Measurements from ENCODE around the gene ZFP92. TPM values are rescaled to one million over a fixed set of nuclear protein-coding genes. Genes with fewer than 3 reads are reported as not detected.
"Not testable (repeated sequence)": the region's sequence is repeated elsewhere in the genome, so short reads cannot be mapped to it uniquely, and the experiment has no call there.

Gene ZFP92
- polyA plus RNA-seq, 3 donors from 2014 or later: 0.19 to 0.45 TPM; not detected in 1

DNA sequence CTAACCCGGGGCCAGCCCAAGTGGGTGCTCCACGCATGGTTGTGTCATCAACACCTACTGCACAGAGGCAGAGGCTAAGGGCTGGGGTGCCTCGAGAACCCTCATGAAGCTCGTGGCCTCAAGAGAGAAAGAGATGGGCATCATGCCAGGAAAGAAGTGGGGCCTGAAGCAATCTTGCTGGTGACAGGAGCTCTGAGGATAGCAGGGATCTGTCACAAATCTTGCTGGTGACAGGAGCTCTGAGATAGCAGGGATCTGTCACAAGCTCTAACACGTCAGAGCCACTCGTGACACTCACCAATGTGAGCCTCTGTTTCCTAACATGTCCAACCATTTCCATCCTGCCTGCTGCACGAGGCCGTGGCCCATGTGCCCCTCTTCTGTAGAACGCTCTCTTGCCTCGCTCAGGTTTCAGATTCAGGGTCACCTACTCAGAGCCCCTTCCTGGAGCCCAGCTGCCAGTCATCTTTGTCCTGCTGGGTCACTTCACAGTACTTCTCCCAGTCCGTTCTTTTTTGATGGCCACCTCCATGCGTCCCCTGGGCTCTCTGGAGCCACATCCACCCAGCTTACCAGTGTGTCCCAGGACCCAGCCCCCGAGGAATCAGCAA lies 31.2 kb upstream of the ZFP92 start:
- Mint-ChIP-seq H3K27ac (no peak overlapping the region), H3K4me1 (peaks cover 0 to 2% of the 10 kb centered on the region in 2 donors), H3K27me3 (ENCODE audit: low read depth in 3 of 3) (peaks cover 0 to 8% (median 3%) of the 10 kb centered on the region in 3 donors), H3K36me3 (no peaks in the 10 kb centered on the region), H3K9me3 (no peaks in the 10 kb centered on the region), H3K4me3 (no peak overlapping the region)
- DNase-seq: no peak

GRCh38 chrX:153380691-153381090 lies 30.6 kb upstream of the ZFP92 start:
- DNase-seq: no peak
- Mint-ChIP-seq H3K4me1 (peaks cover 0 to 2% of the 10 kb centered on the region in 2 donors), H3K27me3 (ENCODE audit: low read depth in 3 of 3) (peaks cover 0 to 8% (median 3%) of the 10 kb centered on the region in 3 donors), H3K4me3 (no peak overlapping the region), H3K36me3 (no peaks in the 10 kb centered on the region), H3K9me3 (no peaks in the 10 kb centered on the region), H3K27ac (no peak overlapping the region)

DNA sequence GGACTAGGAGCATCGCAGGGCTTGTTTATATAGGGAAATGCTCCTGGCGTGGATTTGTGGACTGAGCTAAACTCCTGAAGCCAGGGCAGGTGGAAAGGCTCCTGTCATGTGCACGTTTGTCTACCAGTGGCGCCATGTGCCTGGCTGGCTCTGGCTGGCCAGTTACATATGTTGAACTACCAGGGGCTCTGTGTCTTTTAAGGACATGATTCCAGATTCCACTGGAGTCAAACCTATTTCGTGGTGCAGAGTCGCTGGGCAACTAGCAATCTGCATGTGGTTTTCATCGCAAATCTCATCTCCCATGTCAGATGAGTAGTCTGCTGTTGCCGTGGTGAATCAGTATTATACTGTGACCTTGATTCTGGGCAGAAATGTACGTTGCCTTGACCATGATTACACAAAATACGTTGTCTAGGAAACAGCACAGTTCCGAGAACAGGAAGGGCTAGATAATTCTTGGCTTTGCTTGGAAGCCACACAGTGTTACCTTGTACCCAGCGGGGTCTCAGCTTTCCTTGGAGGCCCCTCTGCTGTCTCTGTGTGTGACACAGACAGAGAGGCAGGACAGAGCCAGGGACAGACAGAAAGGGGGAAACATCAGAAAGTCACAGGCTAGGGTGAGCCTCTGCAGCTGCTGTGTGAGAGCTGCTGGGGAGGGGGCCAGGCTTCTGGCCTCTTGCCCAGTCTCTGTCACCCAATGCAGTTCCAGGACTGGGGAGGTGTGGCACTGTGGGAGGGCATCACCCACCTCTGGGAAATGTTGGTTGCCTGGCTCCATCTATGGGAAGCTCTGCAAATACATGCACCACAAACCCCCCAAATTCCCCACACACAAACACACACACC lies 29.4 kb upstream of the ZFP92 start:
- Mint-ChIP-seq H3K9me3 (no peaks in the 10 kb centered on the region), H3K27me3 (ENCODE audit: low read depth in 3 of 3) (peaks cover 0 to 8% (median 2%) of the 10 kb centered on the region in 3 donors), H3K4me1 (peaks cover 0 to 2% of the 10 kb centered on the region in 2 donors), H3K4me3 (no peak overlapping the region), H3K36me3 (no peaks in the 10 kb centered on the region), H3K27ac (no peak overlapping the region)
- DNase-seq: peak in 2 of 3 donors; percentile 3

DNA sequence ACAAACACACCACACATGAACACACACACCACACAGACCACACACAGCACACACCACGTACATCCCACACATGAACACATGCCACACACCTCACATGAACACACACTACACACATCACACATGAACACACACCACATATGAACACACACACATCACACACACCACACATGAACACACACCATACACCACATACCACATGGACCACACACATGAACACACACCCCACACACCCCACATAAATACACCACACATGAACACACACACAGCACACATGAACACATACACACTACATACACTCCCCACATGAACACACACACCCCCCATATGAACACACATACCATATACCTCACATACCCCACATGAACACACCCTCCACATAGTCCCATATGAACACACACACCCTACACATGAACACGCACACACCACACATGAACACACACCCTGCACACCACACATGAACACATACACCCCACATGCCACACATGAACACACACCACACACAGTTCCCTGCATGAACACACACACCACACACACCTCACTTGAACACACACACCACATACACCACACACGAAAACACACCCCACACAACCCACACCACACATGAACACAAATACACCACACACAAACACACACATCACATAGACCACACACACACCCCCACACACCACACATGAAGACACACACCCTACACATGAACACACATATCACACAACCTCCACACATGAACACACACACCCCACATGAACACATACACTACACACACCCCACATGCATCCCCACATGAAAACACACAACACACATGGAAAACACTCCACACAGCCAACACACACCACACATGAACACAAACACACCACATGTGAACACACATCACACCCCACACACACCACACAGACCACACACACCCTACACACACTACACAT lies 28.4 kb upstream of the ZFP92 start:
- peaks cover 0 to 2% of the 10 kb centered on the region in 2 donors for H3K4me1 Mint-ChIP-seq
- H3K4me3 Mint-ChIP-seq: no peak overlapping the region
- H3K27ac Mint-ChIP-seq: no peak overlapping the region
- H3K27me3 Mint-ChIP-seq (ENCODE audit: low read depth in 3 of 3): peaks cover 0 to 8% (median 0%) of the 10 kb centered on the region in 3 donors
- H3K9me3 Mint-ChIP-seq: no peaks in the 10 kb centered on the region
- H3K36me3 Mint-ChIP-seq: no peaks in the 10 kb centered on the region
- DNase-seq: no peak

DNA sequence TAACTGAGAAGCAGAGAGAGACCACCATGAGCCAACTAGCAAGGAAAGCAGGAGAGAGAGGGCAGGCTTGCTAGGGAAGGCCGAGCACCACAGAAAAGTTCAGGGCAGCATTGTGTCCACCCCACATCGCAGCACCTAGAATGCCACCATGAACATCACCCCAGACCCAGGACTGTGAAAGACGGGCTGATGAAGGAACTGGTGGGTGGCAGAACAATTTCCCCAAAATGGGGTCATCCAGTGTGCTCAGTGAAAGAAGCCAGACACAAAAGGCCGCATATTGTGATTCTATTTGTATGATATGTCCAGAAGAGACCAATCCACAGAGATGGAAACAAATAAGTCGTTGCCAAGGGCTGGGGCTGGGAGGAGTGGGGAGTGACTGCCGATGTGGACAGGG lies 26.9 kb upstream of the ZFP92 start:
- peaks cover 0 to 2% of the 10 kb centered on the region in 2 donors for H3K4me1 Mint-ChIP-seq
- no peaks in the 10 kb centered on the region for H3K27me3 Mint-ChIP-seq (ENCODE audit: low read depth in 3 of 3)
- H3K36me3 Mint-ChIP-seq: no peaks in the 10 kb centered on the region
- H3K27ac Mint-ChIP-seq: no peak overlapping the region
- no peak for DNase-seq
- H3K9me3 Mint-ChIP-seq: no peaks in the 10 kb centered on the region
- no peak overlapping the region for H3K4me3 Mint-ChIP-seq

DNA sequence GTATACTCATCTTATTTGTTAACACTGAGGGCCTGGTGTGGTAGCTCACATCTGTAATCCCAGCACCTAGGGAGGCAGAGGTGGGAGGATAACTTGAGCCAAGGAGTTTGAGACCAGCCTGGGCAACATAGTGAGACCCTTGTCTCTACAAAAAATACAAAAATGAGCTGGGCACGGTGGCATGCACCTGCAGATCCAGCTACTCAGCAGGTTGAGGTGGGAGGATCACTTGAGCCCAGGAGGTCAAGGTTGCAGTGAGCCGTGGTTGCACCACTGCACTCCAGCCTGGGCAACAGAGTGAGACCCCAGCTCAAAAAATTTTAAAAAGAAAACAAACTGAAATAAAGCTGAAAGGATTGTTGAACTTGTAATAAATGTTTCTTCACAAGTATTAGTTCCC lies 26.3 kb upstream of the ZFP92 start:
- not testable (repeated sequence) for H3K4me1 Mint-ChIP-seq; H3K9me3 Mint-ChIP-seq; H3K27ac Mint-ChIP-seq; DNase-seq; H3K36me3 Mint-ChIP-seq; H3K4me3 Mint-ChIP-seq; H3K27me3 Mint-ChIP-seq (ENCODE audit: low read depth in 3 of 3)

DNA sequence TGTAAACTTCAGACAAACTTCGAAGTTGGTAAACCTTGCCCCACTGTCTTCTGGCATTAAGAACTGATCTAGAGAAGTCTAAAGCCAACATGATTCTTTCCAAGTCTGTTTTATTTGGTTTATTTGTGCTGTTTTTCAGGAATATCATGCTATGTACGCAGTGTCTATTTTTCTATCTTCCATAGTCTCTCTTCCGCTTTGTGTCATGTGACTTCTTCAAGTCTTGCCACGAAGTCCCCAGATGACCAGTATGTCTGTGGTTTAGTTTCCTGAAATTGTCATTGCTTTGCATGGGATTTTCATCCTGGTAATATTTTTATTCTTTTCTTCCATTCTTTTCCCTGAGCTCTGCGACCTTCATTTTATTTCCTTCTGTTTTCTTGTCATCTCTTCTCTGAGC lies 25.2 kb upstream of the ZFP92 start:
- H3K36me3 Mint-ChIP-seq: no peaks in the 10 kb centered on the region
- H3K4me3 Mint-ChIP-seq: no peak overlapping the region
- H3K27me3 Mint-ChIP-seq (ENCODE audit: low read depth in 3 of 3): no peaks in the 10 kb centered on the region
- no peak overlapping the region for H3K27ac Mint-ChIP-seq
- peaks cover 0 to 2% of the 10 kb centered on the region in 2 donors for H3K4me1 Mint-ChIP-seq
- no peak for DNase-seq
- no peaks in the 10 kb centered on the region for H3K9me3 Mint-ChIP-seq

- no peaks in the 10 kb centered on the region for H3K9me3 Mint-ChIP-seq
Measured at GRCh38 chrX:153387345-153387744, 23.9 kb upstream of the ZFP92 start.

GRCh38 chrX:153387987-153388721 lies 23.1 kb upstream of the ZFP92 start:
- Mint-ChIP-seq H3K36me3 (no peaks in the 10 kb centered on the region), H3K4me3 (no peak overlapping the region), H3K27ac (no peak overlapping the region), H3K4me1 (no peaks in the 10 kb centered on the region), H3K9me3 (no peaks in the 10 kb centered on the region), H3K27me3 (ENCODE audit: low read depth in 3 of 3) (no peaks in the 10 kb centered on the region)
- no peak for DNase-seq

More at GRCh38 chrX:153387345-153387744, 23.9 kb upstream of the ZFP92 start:
- H3K4me1 Mint-ChIP-seq: no peaks in the 10 kb centered on the region
- no peak overlapping the region for H3K27ac Mint-ChIP-seq
- H3K4me3 Mint-ChIP-seq: no peak overlapping the region
- H3K27me3 Mint-ChIP-seq (ENCODE audit: low read depth in 3 of 3): no peaks in the 10 kb centered on the region
- no peak for DNase-seq
- no peaks in the 10 kb centered on the region for H3K36me3 Mint-ChIP-seq

GRCh38 chrX:153388722-153389459 lies 22.4 kb upstream of the ZFP92 start:
- Mint-ChIP-seq H3K9me3 (no peaks in the 10 kb centered on the region), H3K27ac (no peak overlapping the region), H3K27me3 (ENCODE audit: low read depth in 3 of 3) (no peaks in the 10 kb centered on the region), H3K4me1 (no peaks in the 10 kb centered on the region), H3K36me3 (no peaks in the 10 kb centered on the region), H3K4me3 (no peak overlapping the region)
- DNase-seq: no peak

- H3K36me3 Mint-ChIP-seq, DNase-seq, H3K9me3 Mint-ChIP-seq: not testable (repeated sequence)
Measured at GRCh38 chrX:153389460-153389768, 21.9 kb upstream of the ZFP92 start.

DNA sequence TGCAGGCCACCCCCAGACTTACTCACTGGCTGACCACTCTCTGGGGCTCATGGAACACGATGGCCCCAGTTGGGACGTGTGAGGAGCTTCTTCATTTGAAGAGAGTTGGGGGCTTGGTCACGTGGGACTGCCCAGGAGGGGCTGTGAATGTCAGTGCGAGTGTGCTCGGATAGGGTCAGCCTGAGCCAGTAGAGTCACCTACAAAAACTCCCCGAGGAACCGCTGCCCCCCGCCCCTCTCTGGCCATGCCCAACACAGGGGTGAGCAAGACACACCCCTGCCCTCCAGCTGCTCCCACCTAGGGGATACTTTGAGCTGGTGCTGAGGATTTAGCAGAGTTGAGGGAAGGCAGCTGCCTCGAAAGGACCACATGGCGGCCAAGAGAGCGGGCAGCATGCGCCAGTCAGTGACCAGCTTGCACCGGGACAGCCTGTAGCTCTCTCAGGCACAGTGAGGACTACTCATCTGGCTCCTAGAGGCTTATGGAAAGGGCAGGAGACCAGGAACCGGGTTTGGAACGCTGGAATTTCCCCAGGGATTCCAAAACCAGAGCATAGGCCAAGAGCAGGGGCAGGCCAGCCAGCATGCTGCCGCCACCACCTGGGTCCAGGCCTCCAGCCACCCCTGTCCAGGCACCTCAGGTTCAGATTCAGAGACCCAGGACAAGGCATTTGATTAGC lies 18.5 kb upstream of the ZFP92 start:
- Mint-ChIP-seq H3K27me3 (ENCODE audit: low read depth in 3 of 3) (peaks cover 0 to 4% (median 0%) of the 10 kb centered on the region in 3 donors), H3K4me3 (no peak overlapping the region), H3K36me3 (no peaks in the 10 kb centered on the region), H3K9me3 (no peaks in the 10 kb centered on the region), H3K27ac (no peak overlapping the region), H3K4me1 (peaks cover 0 to 7% of the 10 kb centered on the region in 2 donors)
- no peak for DNase-seq

More at GRCh38 chrX:153389460-153389768, 21.9 kb upstream of the ZFP92 start:
- H3K4me1 Mint-ChIP-seq; H3K4me3 Mint-ChIP-seq; H3K27ac Mint-ChIP-seq; H3K27me3 Mint-ChIP-seq (ENCODE audit: low read depth in 3 of 3): not testable (repeated sequence)

Measured in immature natural killer cell (primary cell).